K562 (cell line): ENCODE measurements around the gene GNAL. TPM values are rescaled to one million over a fixed set of nuclear protein-coding genes. Genes with fewer than 3 reads are reported as not detected.

Source experiments
- ATAC-seq: fragments of 200-7000 bp; cut with Tn5 transposase; 3 replicates; pipeline ENCODE4 v1.9.1; 2020; ENCODE audit warnings: moderate library complexity
- BruUV-seq: library from RNA; stranded (reverse); fragments of 400-500 nt; replicated peaks from 2 replicates; lab custom pipeline; 2021; lab: Mats Ljungman, UMichigan
- CTCF ChIA-PET: fragments of 300-600 bp; formaldehyde crosslinking; extraction: SDS; loops from one replicate; lab custom pipeline; 2021; ENCODE audit warnings: low intra/inter-chr PET ratio; lab: Yijun Ruan, JAX
- POLR2A ChIA-PET: fragments of 300-600, 350-650 bp; sonication (Branson Sonifier 250); formaldehyde crosslinking; extraction: SDS; loops from one replicate; lab custom pipeline; 2021; ENCODE audit warnings: antibody characterized with exemption, inconsistent platforms; lab: Yijun Ruan, JAX
- DNase-seq, 4 experiments: peaks; one replicate each; pipeline versions ENCODE4 v3.0.0 to v3.0.0-alpha.2; 2011 to 2018; ENCODE audit warnings: low spot score in 3 of 4, mixed read lengths in 3 of 4; ENCODE audit errors: extremely low read depth in 1 of 4
- FAIRE-seq: peaks from 2 replicates; lab custom pipeline; 2011; peaks lifted over from hg19 to GRCh38; lab: Jason Lieb, UNC
- H2AFZ ChIP-seq: 2 replicates; pipeline ENCODE4 v1.6.0; 2011; ENCODE audit warnings: low read depth, low read length, control low read depth, inconsistent platforms
- H3K27ac ChIP-seq: fragments of 200-600 bp; 3 replicates; pipeline ENCODE4 v1.8.0; 2011; ENCODE audit warnings: low read depth, mild to moderate bottlenecking, control low read depth, inconsistent platforms, low read length, moderate library complexity, mixed read lengths; ENCODE audit errors: extremely low read depth
- H3K27me3 ChIP-seq, 2 experiments: fragments of 300-600 bp in 1 of 2; 2 replicates in 1 of 2; 3 replicates in 1 of 2; pipeline versions ENCODE4 v1.6.0 to v1.8.0; 2011; ENCODE audit warnings: inconsistent platforms in 2 of 2, low read length in 2 of 2, mild to moderate bottlenecking in 1 of 2, mixed read lengths in 1 of 2, moderate library complexity in 1 of 2; ENCODE audit not compliant: control insufficient read depth in 2 of 2, insufficient read depth in 2 of 2
- H3K36me3 ChIP-seq: fragments of 300-600 bp; 3 replicates; pipeline ENCODE4 v1.8.0; 2011; ENCODE audit warnings: mild to moderate bottlenecking, low read length, inconsistent platforms; ENCODE audit not compliant: control insufficient read depth, insufficient read depth
- H3K4me1 ChIP-seq, 2 experiments: fragments of 200-600 bp in 1 of 2; replicated peaks in 1 of 2; 2 replicates in 1 of 2; 3 replicates in 1 of 2; pipeline versions ENCODE4 v1.5.1 to v1.8.0; 2011; ENCODE audit warnings: inconsistent platforms in 2 of 2, low read length in 2 of 2, mild to moderate bottlenecking in 1 of 2, mixed read lengths in 1 of 2, moderate library complexity in 1 of 2; ENCODE audit not compliant: control insufficient read depth in 2 of 2, insufficient read depth in 2 of 2
- H3K4me2 ChIP-seq: 2 replicates; pipeline ENCODE4 v1.6.1; 2011; ENCODE audit warnings: low read length, control low read depth, inconsistent platforms, mixed read lengths; ENCODE audit not compliant: insufficient read depth
- H3K4me3 ChIP-seq: fragments of 200-600 bp; sonication (generic), shearing (Covaris generic); 2 replicates; pipeline ENCODE4 v1.5.1; 2016; ENCODE audit warnings: control low read depth, inconsistent platforms
- H3K79me2 ChIP-seq: fragments of 200-600 bp; 3 replicates; pipeline ENCODE4 v1.8.0; 2011; ENCODE audit warnings: low read length, inconsistent platforms; ENCODE audit not compliant: control insufficient read depth, insufficient read depth
- H3K9ac ChIP-seq, 2 experiments: 2 replicates each; pipeline versions ENCODE4 v1.6.0 to v1.6.1; 2011; ENCODE audit warnings: low read depth in 2 of 2, low read length in 2 of 2, control low read depth in 1 of 2, inconsistent platforms in 1 of 2, mild to moderate bottlenecking in 1 of 2, mixed read lengths in 1 of 2; ENCODE audit not compliant: insufficient read depth in 1 of 2
- H3K9me1 ChIP-seq: one replicate; pipeline ENCODE4 v1.6.0; 2011; ENCODE audit warnings: inconsistent platforms, mild to moderate bottlenecking, low read length, moderate library complexity; ENCODE audit not compliant: control insufficient read depth, insufficient read depth
- H3K9me3 ChIP-seq: replicated peaks from 2 replicates; pipeline ENCODE4 v1.5.1; 2011; ENCODE audit warnings: low read depth, low read length, inconsistent platforms; ENCODE audit not compliant: control insufficient read depth, insufficient read depth
- H4K20me1 ChIP-seq: replicated peaks from 2 replicates; pipeline ENCODE4 v1.6.1; 2011; ENCODE audit warnings: low read length, inconsistent platforms, mixed read lengths; ENCODE audit not compliant: control insufficient read depth, insufficient read depth
- SMARCB1 ChIP-seq: IDR thresholded peaks from 2 replicates; pipeline ENCODE4 v1.6.1; 2011; ENCODE audit warnings: improper control_type of control experiment, low read depth; ENCODE audit not compliant: insufficient read length
- ZNF316 ChIP-seq: fragments of 450-650 bp; IDR thresholded peaks from 2 replicates; pipeline ENCODE4 v1.6.1; 2016
- WGBS: fragments of 100-300 bp; shearing (Covaris generic); methylation state at CpG from one replicate; pipeline ENCODE4 v1.1.6; 2016; ENCODE audit warnings: low coverage, mixed read lengths; ENCODE audit not compliant: insufficient coverage; ENCODE audit errors: missing lambda C conversion rate; 5-methylcytosine and 5-hydroxymethylcytosine counted together
- in situ Hi-C: fragments of 300-500 bp; cut with MboI; formaldehyde crosslinking; loops from 4 replicates; pipeline ENCODE4 v1.15.0; 2018; ENCODE audit warnings: inconsistent platforms, mixed read lengths
- intact Hi-C: fragments of 100-400 bp; cut with micrococcal nuclease; formaldehyde crosslinking; loops from 2 replicates; pipeline ENCODE4 v1.14.2; 2022
- polyA plus RNA-seq, 8 experiments: library from polyadenylated mRNA; depleted of rRNA in 4 of 8; stranded (reverse) in 5 of 8; unstranded in 3 of 8; fragments of >200 nt; fragmentation: Nextera tagmentation in 2 of 8; fragmentation: Illumina TruSeq in 1 of 8; extraction: Ambion mirVana in 2 of 8; extraction: Trizol in 1 of 8; gene quantifications; 2 replicates each; pipeline versions ENCODE4 v1.2.1 to v1.2.3, GENCODE V29; 2011 to 2014; ENCODE audit warnings: inconsistent platforms in 1 of 8, missing spikeins in 1 of 8
- total RNA-seq, 7 experiments: library from RNA; depleted of rRNA in 6 of 7; stranded (reverse); fragments of >200 nt in 6 of 7; fragmentation: Illumina TruSeq in 2 of 7; extraction: Trizol in 2 of 7; gene quantifications; 2 replicates each; pipeline versions ENCODE4 v1.2.1 to v1.2.3, GENCODE V29; 2011 to 2021; ENCODE audit warnings: low replicate concordance in 1 of 7
- TF ChIP-seq, protein P1 (sequence below): fragments of 450-650 bp; IDR thresholded peaks from 2 replicates; pipeline ENCODE4 v1.6.1; 2017; ENCODE audit warnings: antibody characterized with exemption, mild to moderate bottlenecking
- TF ChIP-seq, protein P2 (sequence below): fragments of 450-650 bp; formaldehyde crosslinking; IDR thresholded peaks from 2 replicates; pipeline ENCODE4 v1.4.0; 2022; ENCODE audit warnings: mild to moderate bottlenecking, moderate library complexity

Gene GNAL
- total and polyA plus RNA-seq, 9 of the 15 experiments (the other 6 are each of a cell fraction or from before 2014, with no cell fraction given): under 0.01 to 0.10 (median 0.01) TPM; not detected in 5

DNA sequence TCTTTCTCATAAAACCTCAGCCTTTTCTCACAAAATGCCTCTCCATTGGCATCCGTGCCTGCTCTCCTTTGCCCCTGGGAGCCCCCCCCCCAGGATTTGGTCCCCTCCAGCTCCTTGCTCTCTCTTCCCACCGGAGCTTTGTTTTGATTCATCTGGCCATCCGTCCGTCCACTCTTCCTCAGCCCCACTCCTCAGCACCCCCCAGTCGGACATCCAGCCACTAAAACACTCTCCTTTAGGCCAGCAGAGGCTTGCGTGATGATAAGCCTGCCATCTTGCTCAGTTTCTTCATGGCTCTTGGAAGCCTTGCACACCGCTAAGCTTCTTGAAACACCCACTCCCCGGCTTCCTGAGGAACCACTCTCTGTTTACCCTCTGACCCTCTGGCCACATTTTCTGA is 31.5 kb upstream of the GNAL start:
- BruUV-seq: no TSS peak
- CTCF ChIA-PET: no interaction called here
- DNase-seq (no peak), FAIRE-seq (no peak), ATAC-seq (no peak)
- H3K27me3 ChIP-seq: peaks cover 17 to 35% of the 10 kb centered on the region in 2 experiments; a peak in 3 of 5 replicates
- H2AFZ ChIP-seq: no peak overlapping the region
- WGBS: 2% methylated on average over 6 of the region's 8 CpGs
- intact Hi-C loops (loop anchor here (5.0 to 10.0 kb wide), 5 partner anchors 70 to 377 kb away; no protein-coding TSS in a partner anchor), in situ Hi-C loops (loop anchor here (10.0 kb wide), 2 partner anchors 377 to 587 kb away; no protein-coding TSS in a partner anchor)
- no peaks in the 10 kb centered on the region for H3K9me1 ChIP-seq
- H3K79me2 ChIP-seq: no peaks in the 10 kb centered on the region
- 0 out of 2 replicates have a peak, but pooled peaks cover 3% of the 10 kb centered on the region for H4K20me1 ChIP-seq
- no peak overlapping the region for H3K9ac ChIP-seq
- no peak overlapping the region for H3K27ac ChIP-seq
- H3K36me3 ChIP-seq: no peaks in the 10 kb centered on the region
- no peak overlapping the region for H3K4me2 ChIP-seq
- no peaks in the 10 kb centered on the region for H3K4me1 ChIP-seq
- H3K4me3 ChIP-seq: no peak overlapping the region
- POLR2A ChIA-PET: interaction anchor here (0.6 kb wide), 1 partner anchor 289 kb away, joined by 3 read pairs; no protein-coding TSS in a partner anchor
- no peaks in the 10 kb centered on the region for H3K9me3 ChIP-seq
- no peak for TF ChIP-seq ZNF316
- TF ChIP-seq, protein P1, sequence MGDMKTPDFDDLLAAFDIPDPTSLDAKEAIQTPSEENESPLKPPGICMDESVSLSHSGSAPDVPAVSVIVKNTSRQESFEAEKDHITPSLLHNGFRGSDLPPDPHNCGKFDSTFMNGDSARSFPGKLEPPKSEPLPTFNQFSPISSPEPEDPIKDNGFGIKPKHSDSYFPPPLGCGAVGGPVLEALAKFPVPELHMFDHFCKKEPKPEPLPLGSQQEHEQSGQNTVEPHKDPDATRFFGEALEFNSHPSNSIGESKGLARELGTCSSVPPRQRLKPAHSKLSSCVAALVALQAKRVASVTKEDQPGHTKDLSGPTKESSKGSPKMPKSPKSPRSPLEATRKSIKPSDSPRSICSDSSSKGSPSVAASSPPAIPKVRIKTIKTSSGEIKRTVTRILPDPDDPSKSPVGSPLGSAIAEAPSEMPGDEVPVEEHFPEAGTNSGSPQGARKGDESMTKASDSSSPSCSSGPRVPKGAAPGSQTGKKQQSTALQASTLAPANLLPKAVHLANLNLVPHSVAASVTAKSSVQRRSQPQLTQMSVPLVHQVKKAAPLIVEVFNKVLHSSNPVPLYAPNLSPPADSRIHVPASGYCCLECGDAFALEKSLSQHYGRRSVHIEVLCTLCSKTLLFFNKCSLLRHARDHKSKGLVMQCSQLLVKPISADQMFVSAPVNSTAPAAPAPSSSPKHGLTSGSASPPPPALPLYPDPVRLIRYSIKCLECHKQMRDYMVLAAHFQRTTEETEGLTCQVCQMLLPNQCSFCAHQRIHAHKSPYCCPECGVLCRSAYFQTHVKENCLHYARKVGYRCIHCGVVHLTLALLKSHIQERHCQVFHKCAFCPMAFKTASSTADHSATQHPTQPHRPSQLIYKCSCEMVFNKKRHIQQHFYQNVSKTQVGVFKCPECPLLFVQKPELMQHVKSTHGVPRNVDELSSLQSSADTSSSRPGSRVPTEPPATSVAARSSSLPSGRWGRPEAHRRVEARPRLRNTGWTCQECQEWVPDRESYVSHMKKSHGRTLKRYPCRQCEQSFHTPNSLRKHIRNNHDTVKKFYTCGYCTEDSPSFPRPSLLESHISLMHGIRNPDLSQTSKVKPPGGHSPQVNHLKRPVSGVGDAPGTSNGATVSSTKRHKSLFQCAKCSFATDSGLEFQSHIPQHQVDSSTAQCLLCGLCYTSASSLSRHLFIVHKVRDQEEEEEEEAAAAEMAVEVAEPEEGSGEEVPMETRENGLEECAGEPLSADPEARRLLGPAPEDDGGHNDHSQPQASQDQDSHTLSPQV: no peak
- TF ChIP-seq SMARCB1: no peak
- TF ChIP-seq, protein P2, sequence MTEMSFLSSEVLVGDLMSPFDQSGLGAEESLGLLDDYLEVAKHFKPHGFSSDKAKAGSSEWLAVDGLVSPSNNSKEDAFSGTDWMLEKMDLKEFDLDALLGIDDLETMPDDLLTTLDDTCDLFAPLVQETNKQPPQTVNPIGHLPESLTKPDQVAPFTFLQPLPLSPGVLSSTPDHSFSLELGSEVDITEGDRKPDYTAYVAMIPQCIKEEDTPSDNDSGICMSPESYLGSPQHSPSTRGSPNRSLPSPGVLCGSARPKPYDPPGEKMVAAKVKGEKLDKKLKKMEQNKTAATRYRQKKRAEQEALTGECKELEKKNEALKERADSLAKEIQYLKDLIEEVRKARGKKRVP: no peak
